HG02763 (cell line): ENCODE measurements around the gene TBCD.

Experiments
- ATAC-seq: cut with Tn5 transposase; IDR thresholded peaks from one replicate; pipeline ENCODE4 v1.9.1; 2021; ENCODE audit warnings: mild to moderate bottlenecking, moderate library complexity; ENCODE audit not compliant: unreplicated experiment

TBCD gene

GRCh38 chr17:82897514-82898249 is 145.8 kb downstream of the TBCD start:
- ATAC-seq, result no peak

GRCh38 chr17:82898976-82899514 is 147.2 kb downstream of the TBCD start:
- ATAC-seq, result no peak

GRCh38 chr17:82899941-82900340 is 148.1 kb downstream of the TBCD start:
- no peak for ATAC-seq

GRCh38 chr17:82900741-82901140 is 148.9 kb downstream of the TBCD start:
- no peak for ATAC-seq

GRCh38 chr17:82901356-82901755 is 149.5 kb downstream of the TBCD start:
- ATAC-seq, result no peak

- no peak for ATAC-seq
Observed at GRCh38 chr17:82901856-82902255, 150.0 kb downstream of the TBCD start.

GRCh38 chr17:82902972-82903874 is 151.4 kb downstream of the TBCD start:
- ATAC-seq, result no peak

GRCh38 chr17:82905130-82905529 is 153.3 kb downstream of the TBCD start:
- no peak for ATAC-seq

GRCh38 chr17:82907797-82908542 is 156.1 kb downstream of the TBCD start:
- ATAC-seq, result no peak

GRCh38 chr17:82908543-82909160 is 156.8 kb downstream of the TBCD start:
- ATAC-seq, result no peak

- ATAC-seq, result no peak
Observed at GRCh38 chr17:82909322-82909904, 157.5 kb downstream of the TBCD start.

- ATAC-seq, result no peak
Observed at GRCh38 chr17:82910041-82910481, 158.2 kb downstream of the TBCD start.

- no peak for ATAC-seq
Observed at GRCh38 chr17:82910770-82911169, 158.9 kb downstream of the TBCD start.

GRCh38 chr17:82911822-82912221 is 160.0 kb downstream of the TBCD start:
- no peak for ATAC-seq

- ATAC-seq, result no peak
Observed at GRCh38 chr17:82912484-82913089, 160.7 kb downstream of the TBCD start.

GRCh38 chr17:82913304-82914043 is 161.6 kb downstream of the TBCD start:
- ATAC-seq, result no peak

GRCh38 chr17:82914375-82914774 is 162.5 kb downstream of the TBCD start:
- no peak for ATAC-seq

- ATAC-seq, result no peak
Observed at GRCh38 chr17:82915010-82915756, 163.3 kb downstream of the TBCD start.

GRCh38 chr17:82915757-82916027 is 163.8 kb downstream of the TBCD start:
- no peak for ATAC-seq
